EL (cell line): ENCODE data around the gene MBD1.
"Not testable (repeated sequence)": the region's sequence is repeated elsewhere in the genome, so short reads cannot be mapped to it uniquely, and the experiment has no call there.

Experiments used
- DNase-seq: peaks from one replicate; pipeline ENCODE4 v3.0.0-alpha.2; 2016

The MBD1 gene

DNA sequence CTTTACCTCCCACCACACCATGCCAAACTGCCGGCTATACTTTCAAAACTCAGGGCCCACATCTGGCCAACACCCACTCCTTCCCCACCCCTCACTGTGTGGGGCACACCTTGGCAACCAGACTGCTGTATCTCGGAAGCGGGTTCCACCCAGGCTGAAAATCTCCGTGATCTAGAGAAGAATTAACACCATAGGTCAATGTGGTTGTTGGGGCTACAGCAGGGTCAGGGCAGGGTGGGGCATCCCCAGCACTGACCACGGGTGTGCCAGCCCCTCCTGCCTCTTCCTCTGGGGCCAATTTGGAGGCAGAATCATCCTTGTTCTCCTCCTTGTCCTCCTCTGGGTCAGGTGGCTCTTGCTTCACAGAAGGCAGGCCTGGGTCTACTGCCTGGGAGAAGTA is 8.8 kb downstream of the MBD1 start:
- no peak for DNase-seq

DNA sequence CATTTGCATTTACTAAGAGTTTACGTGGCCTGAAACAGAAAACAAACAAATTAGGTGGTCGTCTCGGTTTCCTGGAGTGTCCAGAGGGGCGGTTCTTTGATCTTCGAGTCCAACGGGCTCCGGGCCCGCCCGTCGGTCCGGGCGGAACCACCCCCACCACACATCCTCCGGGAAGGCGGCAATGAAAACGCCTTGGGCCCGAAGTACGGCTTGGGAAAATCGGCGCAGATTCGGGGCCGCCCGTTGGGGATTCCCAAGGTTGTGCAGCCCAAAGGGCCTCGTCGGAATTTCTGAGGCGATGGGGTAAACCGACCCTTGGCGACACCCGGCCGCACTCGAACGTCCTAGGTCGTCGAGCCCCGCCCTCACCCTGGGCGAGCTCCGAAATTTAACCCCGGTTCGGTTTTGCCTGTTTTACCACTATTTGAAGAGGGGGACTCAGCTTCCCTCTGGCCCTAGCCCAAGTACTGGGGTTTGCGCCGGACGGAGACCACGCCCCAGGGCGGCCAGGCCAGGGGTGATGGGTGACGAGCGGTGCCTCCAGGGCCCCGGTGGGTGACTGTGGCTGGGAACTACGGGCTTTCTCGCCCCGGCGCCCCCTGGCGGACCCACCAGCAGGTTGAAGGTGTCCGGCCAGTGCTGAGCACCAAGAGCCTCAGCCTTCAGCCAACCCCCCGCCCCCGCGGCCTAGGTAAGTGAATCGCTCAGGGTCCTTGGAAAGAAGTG is 13.1 kb downstream of the MBD1 start:
- peak; percentile 44 for DNase-seq

DNA sequence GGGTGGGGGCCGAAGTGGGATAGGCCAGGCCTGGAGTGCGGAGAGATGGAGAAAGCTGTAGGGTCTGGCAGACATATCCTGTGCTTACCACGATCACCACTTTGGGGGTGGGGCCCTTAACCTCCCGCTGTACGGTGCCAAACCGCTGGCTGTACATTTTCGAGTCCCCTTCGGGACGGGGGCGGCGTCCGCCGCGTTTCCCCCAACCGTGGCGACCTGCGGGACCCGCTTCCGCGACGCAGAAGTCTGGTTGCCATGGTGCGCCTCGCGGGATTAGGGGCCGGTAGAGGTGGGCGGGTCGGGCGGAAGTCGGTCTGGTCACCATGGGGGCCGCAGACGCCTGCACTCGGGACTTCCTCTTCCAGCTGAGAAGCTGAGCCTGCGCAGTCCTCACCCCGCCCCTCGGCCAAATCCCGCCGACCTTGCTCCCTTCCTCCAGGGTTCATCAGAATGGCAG is 15.0 kb downstream of the MBD1 start, which contains the start of gene CFAP53:
Gene CFAP53 (minus strand): TSS at position 248 of the 457 bp plus-strand sequence. CDS start 91 bp downstream, at position 157.
- DNase-seq, result peak; percentile 87

DNA sequence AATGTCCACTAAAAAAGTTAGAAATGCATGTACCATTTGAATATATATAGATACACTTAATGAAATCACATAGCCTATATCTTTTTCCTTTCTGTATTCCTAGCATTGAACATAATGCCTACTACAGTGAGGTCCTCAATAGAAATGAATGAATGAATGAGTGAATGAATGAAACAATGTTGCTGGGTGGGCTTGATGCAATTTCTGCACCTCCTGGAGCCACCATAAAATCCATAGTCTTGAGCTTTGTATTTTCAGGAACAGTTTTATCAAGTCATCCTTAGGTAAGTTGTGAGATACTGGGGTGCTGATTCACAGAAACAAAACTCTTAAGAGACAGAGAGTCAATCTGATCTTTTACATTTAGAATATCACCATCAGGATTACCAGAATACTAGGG is 18.3 kb downstream of the MBD1 start:
- DNase-seq, result no peak

DNA sequence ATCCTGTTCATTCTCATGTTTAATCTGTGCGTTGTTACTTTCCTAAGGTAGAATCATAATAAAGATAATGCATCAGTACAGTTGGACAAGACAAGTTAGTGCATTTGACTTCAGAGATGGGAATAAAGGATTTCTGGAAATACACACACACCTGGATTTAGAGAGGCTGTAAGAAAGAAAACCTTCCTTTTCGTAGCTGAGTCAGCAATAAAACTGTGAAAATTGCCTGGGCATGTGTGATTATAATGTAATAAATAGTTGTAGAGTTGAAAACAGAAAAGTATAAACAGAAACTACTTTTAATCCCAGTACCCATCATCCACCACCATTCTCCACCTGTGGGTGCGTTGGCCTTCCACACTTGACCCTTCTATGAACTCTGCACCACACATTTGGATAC is 30.4 kb downstream of the MBD1 start:
- DNase-seq, result no peak

GRCh38 chr18:50249576-50249975 is 31.7 kb downstream of the MBD1 start:
- no peak for DNase-seq

DNA sequence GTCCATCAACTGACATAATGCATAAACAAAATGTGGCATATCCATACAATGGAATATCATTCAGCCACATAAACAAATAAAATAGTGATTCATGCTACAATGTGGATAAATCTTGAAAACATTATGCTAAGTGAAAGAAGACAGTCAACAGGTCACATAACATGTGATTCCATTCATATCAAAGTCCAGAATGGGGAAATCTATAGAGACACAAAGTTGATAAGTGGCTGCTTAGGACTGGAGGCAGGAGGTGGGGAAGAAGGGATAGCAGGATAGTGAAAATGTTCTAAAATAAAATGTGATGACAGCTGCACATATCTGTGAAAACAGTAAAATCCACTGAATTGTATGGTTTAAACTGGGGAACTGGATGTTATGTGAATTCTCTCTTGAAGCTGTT is 33.8 kb downstream of the MBD1 start:
- DNase-seq, result no peak

DNA sequence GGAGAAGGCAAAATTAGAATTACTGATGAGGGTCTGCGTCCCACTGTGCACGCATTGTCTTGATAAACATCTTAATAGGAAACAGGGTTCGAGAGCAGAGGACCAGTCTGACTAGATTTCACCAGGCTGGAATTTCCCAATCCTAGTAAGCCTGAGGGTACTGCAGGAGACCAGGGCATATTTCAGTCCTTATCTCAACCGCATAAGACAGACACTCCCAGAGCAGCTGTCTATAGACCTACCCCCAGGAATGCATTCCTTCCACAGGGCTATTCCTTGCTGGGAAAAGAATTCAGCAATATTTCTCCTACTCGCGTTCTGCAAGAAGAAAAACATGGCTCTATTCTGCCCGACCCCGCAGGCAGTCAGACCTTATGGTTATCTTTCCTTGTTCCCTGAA is 39.6 kb downstream of the MBD1 start:
- not testable (repeated sequence) for DNase-seq

- DNase-seq, result peak; percentile 1
Measured at GRCh38 chr18:50240080-50240563, 41.2 kb downstream of the MBD1 start.

- DNase-seq, result no peak
Measured at GRCh38 chr18:50232419-50232818, 48.9 kb downstream of the MBD1 start.

DNA sequence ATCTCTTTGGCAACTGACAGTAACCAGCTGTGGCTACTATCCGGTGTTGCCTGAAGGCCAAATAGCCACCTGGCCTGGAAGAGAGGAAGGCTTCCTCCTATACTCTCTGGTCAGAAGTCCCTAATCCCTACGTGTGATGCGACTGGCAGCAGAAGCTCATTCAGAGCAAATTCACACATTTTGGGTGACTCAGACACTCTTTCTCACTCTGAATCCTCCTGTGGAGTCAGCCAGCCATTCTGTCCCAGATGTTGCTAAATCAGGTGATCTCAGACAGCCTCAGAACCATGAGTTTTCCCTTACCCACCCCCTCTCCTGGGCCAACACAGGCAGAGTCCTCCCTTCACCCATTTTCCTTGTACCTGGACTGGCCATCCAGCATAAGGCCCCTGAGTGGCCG is 49.7 kb downstream of the MBD1 start:
- DNase-seq, result no peak

DNA sequence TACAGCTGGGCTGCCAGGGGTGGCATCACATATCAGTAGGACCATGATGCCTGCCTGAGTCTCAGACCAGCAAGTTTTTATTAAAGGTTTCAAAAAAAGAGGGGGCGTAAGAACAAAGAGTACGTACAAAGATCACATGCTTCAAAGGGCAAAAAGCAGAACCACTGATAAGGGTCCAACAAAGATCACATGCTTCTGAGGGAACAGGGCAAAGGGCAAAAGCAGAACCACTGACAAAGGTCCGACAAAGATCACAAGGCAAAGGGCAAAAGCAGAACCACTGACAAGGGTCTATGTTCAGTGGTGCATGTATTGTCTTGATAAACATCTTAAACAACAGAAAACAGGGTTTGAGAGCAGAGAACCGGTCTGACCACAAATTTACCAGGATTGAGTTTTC is 61.1 kb downstream of the MBD1 start:
- not testable (repeated sequence) for DNase-seq
